HL-60 (cell line): ENCODE results near the gene SOX1.

Source experiments
- DNase-seq, 2 experiments: peaks; one replicate each; pipeline ENCODE4 v3.0.0-alpha.2; 2010 to 2020; ENCODE audit warnings: low read depth in 1 of 2, low spot score in 1 of 2
- H3K27ac ChIP-seq: fragments of 250-450 bp; sonication (Bioruptor Pico); replicated peaks from 2 replicates; pipeline ENCODE4 v1.5.1; 2020; ENCODE audit warnings: mild to moderate bottlenecking, moderate library complexity
- H3K27me3 ChIP-seq: fragments of 250-450 bp; sonication (Bioruptor Pico); 2 replicates; pipeline ENCODE4 v1.5.1; 2021; ENCODE audit warnings: mild to moderate bottlenecking, moderate library complexity; ENCODE audit not compliant: insufficient read depth, poor library complexity, severe bottlenecking
- H3K4me3 ChIP-seq: replicated peaks from 2 replicates; pipeline ENCODE4 v1.5.1; 2011; ENCODE audit warnings: mild to moderate bottlenecking, control low read depth, low read length; ENCODE audit not compliant: insufficient read depth
- CTCF ChIP-seq: IDR thresholded peaks from one replicate; pipeline ENCODE4 v1.5.1; 2011; ENCODE audit warnings: low read length, control low read depth, inconsistent platforms; ENCODE audit not compliant: insufficient read depth
- GABPA ChIP-seq: IDR thresholded peaks from 2 replicates; pipeline ENCODE4 v1.6.1; 2012; ENCODE audit warnings: low read depth
- POLR2AphosphoS5 ChIP-seq: IDR thresholded peaks from 2 replicates; pipeline ENCODE4 v1.6.1; 2012; ENCODE audit warnings: low read depth
- REST ChIP-seq: IDR thresholded peaks from 2 replicates; pipeline ENCODE4 v1.6.1; 2012; ENCODE audit warnings: low read depth; ENCODE audit not compliant: insufficient replicate concordance
- SPI1 ChIP-seq: IDR thresholded peaks from 2 replicates; pipeline ENCODE4 v1.6.1; 2012; ENCODE audit warnings: low read depth, mild to moderate bottlenecking, borderline replicate concordance

Gene SOX1

GRCh38 chr13:112065867-112066623, 904 bp upstream of the SOX1 start:
- Histone ChIP-seq H3K27ac (no peak overlapping the region), H3K27me3 (peaks cover 73% of the 10 kb centered on the region), H3K4me3 (no peak overlapping the region)
- no peak for DNase-seq
- TF ChIP-seq GABPA (no peak), SPI1 (no peak), POLR2AphosphoS5 (no peak), CTCF (no peak), REST (no peak)

GRCh38 chr13:112066624-112067004, 335 bp upstream of the SOX1 start:
- Histone ChIP-seq H3K4me3 (no peak overlapping the region), H3K27ac (no peak overlapping the region), H3K27me3 (peaks cover 73% of the 10 kb centered on the region)
- DNase-seq: no peak
- TF ChIP-seq REST: no peak
- no peak for TF ChIP-seq POLR2AphosphoS5
- no peak for TF ChIP-seq SPI1

GRCh38 chr13:112067871-112068539, 1.1 kb downstream of the SOX1 start:
- peaks cover 73% of the 10 kb centered on the region for H3K27me3 ChIP-seq
- TF ChIP-seq SPI1 (no peak), GABPA (no peak), POLR2AphosphoS5 (no peak), REST (no peak), CTCF (no peak)
- DNase-seq: no peak

More at GRCh38 chr13:112067871-112068539, 1.1 kb downstream of the SOX1 start:
- Histone ChIP-seq H3K4me3 (no peak overlapping the region), H3K27ac (no peak overlapping the region)
